HG02678 (cell line): ENCODE results near the gene MCC.

ENCODE experiments used
- ATAC-seq: cut with Tn5 transposase; IDR thresholded peaks from one replicate; pipeline ENCODE4 v1.9.1; 2021; ENCODE audit warnings: mild to moderate bottlenecking, moderate library complexity; ENCODE audit not compliant: unreplicated experiment

The MCC gene

GRCh38 chr5:113276001-113276400 lies 212.3 kb downstream of the MCC start:
- ATAC-seq, result no peak

DNA sequence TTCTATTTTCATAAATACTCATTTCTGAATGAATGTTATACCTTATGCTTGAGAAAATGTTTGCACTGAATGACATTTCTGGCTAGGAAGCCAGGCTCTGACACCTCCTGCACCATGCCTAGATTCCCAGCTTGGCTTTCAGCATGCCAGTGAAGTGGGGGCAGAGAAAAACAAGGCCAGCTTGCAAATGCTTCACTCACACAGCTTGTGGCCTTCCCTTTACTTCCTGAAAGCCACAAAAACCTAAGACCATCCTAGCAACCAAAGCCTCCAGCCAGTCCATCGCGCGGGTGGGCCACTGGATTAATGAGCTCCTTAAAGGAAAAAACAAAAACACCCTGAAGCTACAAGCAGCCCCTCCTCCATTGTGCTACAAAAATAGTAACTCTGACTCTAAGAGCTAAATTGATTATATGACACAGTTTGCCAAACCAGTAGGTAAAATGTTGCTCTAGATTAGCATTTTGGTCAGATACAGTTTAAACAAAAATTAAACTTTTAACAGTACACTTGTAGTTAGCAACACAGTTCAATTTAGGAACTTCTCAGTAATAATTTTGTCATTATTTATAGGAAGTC lies 213.3 kb downstream of the MCC start:
- ATAC-seq, result no peak

DNA sequence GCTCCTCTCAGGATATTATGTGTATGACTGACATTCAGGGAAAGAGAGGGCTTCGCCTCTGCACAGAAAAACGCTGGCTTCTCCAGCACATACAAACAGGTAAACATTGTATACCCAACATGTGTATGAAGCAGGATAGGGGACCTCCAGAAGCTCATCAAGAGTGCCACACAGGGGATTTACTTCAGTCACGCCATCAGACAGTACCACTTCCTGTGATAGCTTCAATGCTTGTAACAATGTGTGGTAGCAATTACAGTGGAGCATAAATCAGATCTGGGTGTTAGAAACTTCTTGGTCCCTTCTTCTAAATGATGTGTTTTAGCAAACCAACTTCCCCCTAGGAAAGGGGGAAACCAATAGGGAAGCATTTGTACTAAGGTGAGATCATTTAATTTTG lies 214.3 kb downstream of the MCC start:
- peak; percentile 51 for ATAC-seq

GRCh38 chr5:113271745-113272454 lies 216.4 kb downstream of the MCC start:
- ATAC-seq, result no peak

DNA sequence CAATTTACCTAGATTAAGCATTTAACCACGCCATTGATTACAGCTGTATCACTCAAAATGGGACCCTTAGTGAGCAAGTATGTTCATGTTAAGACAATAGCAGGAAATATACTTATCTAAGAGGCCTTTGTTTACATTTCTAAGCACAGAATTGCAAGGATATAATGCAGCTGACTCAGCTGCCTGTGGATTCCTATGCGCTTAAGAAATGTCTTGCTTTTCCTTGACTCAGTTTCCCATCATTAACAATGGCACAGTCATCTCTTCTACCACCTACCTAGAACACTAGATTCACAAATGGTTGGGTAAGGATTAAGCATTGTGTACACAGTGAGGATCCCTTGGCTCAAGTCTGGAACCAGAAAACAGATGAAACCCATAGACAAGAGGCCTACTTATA lies 217.2 kb downstream of the MCC start:
- ATAC-seq, result no peak

GRCh38 chr5:113270086-113270485 lies 218.2 kb downstream of the MCC start:
- ATAC-seq, result no peak

DNA sequence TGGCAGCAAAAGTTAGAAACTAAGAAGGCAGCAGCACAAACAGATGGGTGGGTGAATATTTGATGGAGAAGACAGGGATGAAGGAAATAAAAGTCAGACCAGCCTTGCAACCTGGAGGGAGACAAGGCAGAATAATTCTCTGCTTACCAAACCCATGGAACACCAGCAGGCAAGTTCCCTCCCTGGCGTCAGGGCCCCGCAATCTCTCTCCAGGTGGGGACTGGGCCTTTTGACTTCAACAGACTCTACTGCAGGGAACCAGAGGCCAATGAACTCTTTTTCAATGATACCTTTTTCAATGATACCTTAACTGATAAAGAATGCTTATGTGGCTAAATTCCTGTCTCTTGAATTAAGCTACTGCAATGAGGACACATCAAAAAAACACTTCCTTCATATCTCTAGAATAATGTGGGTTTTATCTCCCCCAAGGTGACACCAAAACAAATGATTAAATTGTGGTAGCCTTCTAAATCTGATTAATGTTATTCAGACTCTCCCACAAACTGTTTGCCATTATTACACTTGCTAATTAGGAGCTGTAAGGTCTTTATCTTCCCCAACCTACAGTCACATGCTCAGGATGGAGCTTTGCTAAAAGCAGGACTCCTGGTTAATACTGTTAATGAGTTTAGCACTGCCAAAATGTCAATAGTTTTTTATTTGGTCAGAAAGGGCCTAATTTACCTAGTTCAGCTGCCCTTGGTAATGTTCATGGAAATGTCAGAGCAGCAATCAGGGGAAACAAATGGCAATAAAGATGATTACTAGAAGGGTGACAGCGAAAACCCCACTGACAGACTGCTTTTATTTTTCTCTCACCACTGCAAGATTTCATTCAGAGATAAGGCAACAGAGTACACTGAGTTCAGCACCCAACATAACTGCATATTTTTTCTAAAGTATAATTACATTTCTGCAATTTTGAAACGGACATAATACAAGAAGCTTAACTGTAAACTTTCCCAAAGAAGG lies 218.9 kb downstream of the MCC start:
- no peak for ATAC-seq

GRCh38 chr5:113268232-113268631 lies 220.0 kb downstream of the MCC start:
- ATAC-seq, result no peak

GRCh38 chr5:113267361-113267900 lies 220.8 kb downstream of the MCC start:
- no peak for ATAC-seq

GRCh38 chr5:113266913-113267227 lies 221.4 kb downstream of the MCC start:
- no peak for ATAC-seq

- ATAC-seq, result no peak
Measured at GRCh38 chr5:113266227-113266912, 221.9 kb downstream of the MCC start.

GRCh38 chr5:113265190-113265589 lies 223.1 kb downstream of the MCC start:
- no peak for ATAC-seq

GRCh38 chr5:113264046-113264445 lies 224.2 kb downstream of the MCC start:
- ATAC-seq, result no peak

DNA sequence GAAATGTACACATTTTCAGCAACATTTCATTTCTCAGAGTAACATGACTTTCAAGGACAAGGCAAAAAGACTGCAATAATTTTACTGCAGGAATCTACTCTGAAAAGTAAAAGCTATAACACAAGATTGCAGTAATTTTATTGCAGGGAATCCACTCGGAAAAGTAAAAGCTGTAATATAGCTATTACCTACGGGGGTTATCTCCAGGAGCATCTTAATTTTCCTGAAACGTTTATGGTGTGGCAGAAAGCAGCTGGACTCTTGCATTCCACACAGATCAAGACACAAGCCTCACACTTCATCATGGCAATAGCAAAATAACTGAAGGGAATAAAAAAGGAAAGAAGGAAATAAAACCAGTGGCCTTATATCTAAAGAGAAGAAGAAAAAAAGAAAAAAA lies 224.7 kb downstream of the MCC start:
- no peak for ATAC-seq

GRCh38 chr5:113262674-113263073 lies 225.6 kb downstream of the MCC start:
- no peak for ATAC-seq

DNA sequence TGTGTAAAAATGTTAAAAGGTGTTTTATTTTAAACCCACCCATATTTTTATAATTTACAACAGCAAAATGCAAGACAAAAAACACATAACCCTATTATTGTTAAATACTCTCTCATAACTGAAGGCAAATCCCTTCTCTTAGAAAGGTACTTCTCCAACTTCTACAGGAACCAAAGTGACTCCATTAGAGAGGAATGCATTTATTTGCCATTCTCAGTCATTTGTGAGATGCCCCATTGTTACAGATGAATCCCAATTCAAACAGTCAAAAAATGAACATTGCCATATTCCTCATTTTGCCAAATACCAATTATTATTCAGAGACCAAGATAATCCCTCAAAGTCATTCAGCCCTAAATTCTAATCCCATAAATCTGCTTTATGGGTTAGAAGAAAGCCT lies 229.2 kb downstream of the MCC start:
- ATAC-seq, result no peak

DNA sequence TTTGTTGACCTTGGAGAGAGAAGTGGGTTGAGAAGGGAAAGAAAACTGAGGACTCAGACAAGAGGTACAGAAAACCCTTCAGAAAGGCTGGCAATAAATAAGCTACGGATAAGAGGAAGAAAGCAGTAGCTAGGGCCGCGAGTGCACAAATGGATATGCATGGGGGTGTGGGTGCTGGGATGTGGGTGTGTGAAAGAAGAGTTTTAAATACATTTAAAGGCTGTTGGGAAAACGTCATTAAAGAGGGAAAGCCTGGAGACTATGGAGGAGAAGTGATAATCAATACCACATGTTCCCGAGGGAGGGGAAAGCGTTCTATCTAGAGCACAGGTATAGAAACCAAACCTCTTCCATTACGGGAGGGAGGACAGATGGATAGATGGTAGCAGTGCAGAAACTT lies 230.7 kb downstream of the MCC start:
- ATAC-seq, result no peak

DNA sequence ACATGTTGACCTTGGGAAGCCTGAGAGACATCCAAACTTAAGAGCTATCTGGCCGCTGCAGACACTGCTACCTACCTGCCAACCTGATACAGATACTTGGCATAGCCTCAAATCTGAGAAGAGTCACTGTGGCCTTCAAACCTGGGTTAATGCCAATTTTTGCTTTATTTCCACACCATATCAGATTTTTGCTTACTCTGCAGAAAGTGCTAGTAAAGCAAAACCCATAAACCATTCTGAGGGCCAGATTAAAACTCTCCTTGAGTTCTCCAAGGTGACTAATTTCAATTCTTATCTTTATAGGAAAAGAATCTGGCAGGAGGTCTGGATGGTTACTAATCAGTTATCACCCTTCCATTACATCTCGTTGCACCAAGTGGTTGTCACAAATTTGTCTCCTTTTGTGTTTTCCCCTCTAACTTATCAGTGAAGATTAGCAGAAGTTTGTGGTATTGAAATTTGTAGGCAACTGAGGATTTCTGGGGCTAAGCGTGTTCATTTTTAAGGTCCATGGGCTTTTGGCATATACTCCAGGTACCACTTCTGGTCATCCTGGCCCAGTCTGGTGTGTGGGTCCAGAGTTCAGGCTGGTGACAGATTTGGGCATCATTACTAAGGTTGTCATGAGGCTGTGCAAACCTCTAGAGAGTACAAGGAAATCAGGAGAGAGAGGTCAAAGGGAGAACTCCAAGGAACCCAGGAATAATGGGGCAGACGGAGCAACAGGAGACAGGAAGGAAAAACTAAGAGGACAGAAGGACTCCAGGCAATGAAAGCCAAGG lies 231.4 kb downstream of the MCC start:
- no peak for ATAC-seq

GRCh38 chr5:113255579-113256386 lies 232.5 kb downstream of the MCC start:
- no peak for ATAC-seq
